VCaP (cell line): ENCODE results near the gene KRTAP20-2.

Experiments
- H3K27ac ChIP-seq: fragments of 450-650 bp; 2 replicates; pipeline ENCODE4 v1.5.1; 2017
- TF ChIP-seq, protein P1 (sequence below): fragments of 450-650 bp; conservative IDR thresholded peaks from 2 replicates; pipeline ENCODE4 v1.5.1; 2017; ENCODE audit warnings: mild to moderate bottlenecking, moderate library complexity

Gene KRTAP20-2

GRCh38 chr21:30634906-30635305 lies at the start of gene KRTAP20-2:
Gene KRTAP20-2, plus strand, starts transcription at chr21:30635206. Its CDS starts 58 bp downstream, at chr21:30635264.
- H3K27ac ChIP-seq = no peak within 1 kb of the TSS
- TF ChIP-seq, protein P1, sequence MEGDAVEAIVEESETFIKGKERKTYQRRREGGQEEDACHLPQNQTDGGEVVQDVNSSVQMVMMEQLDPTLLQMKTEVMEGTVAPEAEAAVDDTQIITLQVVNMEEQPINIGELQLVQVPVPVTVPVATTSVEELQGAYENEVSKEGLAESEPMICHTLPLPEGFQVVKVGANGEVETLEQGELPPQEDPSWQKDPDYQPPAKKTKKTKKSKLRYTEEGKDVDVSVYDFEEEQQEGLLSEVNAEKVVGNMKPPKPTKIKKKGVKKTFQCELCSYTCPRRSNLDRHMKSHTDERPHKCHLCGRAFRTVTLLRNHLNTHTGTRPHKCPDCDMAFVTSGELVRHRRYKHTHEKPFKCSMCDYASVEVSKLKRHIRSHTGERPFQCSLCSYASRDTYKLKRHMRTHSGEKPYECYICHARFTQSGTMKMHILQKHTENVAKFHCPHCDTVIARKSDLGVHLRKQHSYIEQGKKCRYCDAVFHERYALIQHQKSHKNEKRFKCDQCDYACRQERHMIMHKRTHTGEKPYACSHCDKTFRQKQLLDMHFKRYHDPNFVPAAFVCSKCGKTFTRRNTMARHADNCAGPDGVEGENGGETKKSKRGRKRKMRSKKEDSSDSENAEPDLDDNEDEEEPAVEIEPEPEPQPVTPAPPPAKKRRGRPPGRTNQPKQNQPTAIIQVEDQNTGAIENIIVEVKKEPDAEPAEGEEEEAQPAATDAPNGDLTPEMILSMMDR = no peak

- TF ChIP-seq, protein P1 = no peak
- H3K27ac ChIP-seq = no peak within 1 kb of the TSS
Observed at GRCh38 chr21:30590297-30590696, 44.7 kb upstream of the KRTAP20-2 start, which contains the start of gene KRTAP22-2. Gene KRTAP22-2, minus strand, starts transcription at chr21:30590397.

- no peak within 1 kb of the TSS for H3K27ac ChIP-seq
- TF ChIP-seq, protein P1 = no peak
Observed at GRCh38 chr21:30592140-30592539, 42.9 kb upstream of the KRTAP20-2 start, which contains the start of gene KRTAP6-3. Gene KRTAP6-3, plus strand, starts transcription at chr21:30592440. Its CDS starts 6 bp downstream, at chr21:30592446.

DNA sequence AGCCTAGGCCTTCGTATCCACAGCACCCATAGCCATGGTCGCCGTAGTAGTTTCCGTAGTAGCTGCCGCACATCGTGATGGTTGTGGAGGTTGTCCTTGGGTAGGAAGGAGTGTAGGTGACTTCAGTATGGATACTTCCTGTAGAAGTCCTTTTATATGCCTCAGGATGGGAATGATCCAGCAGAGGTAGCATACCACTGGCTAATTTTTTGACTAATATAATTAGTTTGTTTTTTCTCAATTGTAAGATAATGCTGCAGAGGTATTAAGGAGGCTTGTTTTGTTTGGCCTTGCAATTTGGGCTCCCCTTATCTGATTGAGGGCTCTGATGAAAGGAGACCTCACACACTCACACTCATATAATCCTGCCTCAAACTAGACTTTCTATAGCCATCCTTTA lies 36.2 kb upstream of the KRTAP20-2 start, which contains the start of gene KRTAP6-2:
Gene KRTAP6-2 (minus strand): TSS at position 101 of the 400 bp plus-strand sequence. CDS start 28 bp downstream, at position 73.
- TF ChIP-seq, protein P1 = no peak
- no peak within 1 kb of the TSS for H3K27ac ChIP-seq

DNA sequence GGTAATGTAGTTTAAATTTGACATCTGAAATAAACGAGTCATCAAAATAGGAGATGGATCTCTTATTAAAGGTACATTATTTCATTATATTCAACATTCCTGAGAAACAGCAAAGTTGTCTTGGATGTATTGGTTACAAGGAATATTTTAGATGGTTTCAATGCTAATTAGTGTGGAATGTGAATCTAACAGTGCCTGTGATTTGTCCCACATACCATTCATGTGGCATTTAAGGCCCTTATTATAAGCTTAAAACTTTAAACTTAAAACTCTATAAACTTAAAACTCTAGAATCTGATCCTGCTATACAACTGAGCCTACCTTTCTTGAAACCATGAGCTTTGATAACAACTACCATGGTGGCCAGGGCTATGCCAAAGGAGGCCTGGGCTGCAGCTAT lies 34.2 kb upstream of the KRTAP20-2 start, which contains the start of gene KRTAP22-1:
Gene KRTAP22-1 (plus strand): TSS at position 301 of the 400 bp plus-strand sequence.
- H3K27ac ChIP-seq = no peak within 1 kb of the TSS
- TF ChIP-seq, protein P1 = no peak

DNA sequence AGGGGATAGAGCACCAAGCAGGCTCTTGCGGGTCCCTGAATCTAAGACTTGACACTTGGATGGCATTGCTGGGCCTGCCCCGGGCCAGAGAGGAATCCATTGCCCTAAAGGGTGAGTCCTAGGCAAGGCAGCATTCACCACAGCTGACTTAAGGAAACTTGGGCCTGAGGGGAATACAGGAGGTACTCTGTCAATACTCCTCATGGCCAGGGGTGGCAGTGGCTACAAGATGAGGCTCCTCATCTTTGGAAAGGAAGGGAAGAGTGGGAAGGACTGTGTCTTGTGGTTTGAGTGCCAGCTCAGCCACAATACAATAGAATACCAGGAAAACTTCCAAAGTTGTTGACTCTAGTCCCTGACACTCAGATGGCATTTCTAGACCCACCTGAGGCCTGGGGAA lies 29.0 kb upstream of the KRTAP20-2 start:
- TF ChIP-seq, protein P1 = no peak
- H3K27ac ChIP-seq = no peak overlapping the region

DNA sequence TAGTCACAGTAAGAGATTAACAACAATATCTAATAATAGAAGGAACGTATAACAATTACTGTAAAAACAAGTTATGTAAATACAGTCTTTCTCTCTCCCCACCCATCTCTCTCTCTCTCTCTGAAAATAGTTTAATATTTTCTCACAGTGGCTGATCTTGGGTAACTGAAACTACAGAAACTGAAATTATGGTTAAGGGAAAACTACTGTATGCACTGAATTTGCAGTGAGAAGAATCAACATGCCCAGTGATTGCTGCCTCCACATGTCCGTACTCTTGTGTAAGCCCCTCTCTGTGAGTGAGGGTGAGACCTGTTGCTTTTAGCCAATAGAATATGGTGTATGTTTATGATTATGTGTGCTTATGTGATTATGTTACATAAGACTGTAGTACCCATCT lies 22.9 kb upstream of the KRTAP20-2 start:
- TF ChIP-seq, protein P1 = no peak

More for the DNA sequence above, 22.9 kb upstream of the KRTAP20-2 start:
- H3K27ac ChIP-seq = no peak overlapping the region
